ENCODE data around the gene TMEM108.
"Not testable (repeated sequence)": the region's sequence is repeated elsewhere in the genome, so short reads cannot be mapped to it uniquely, and the experiment has no call there.

The TMEM108 gene

GRCh38 chr3:133038089-133038730, at the start of gene TMEM108:
TSS of gene TMEM108 (plus strand) at chr3:133038391.
- no peak for DNase-seq

- no peak for DNase-seq
Observed at GRCh38 chr3:132995971-132996370, 42.2 kb upstream of the TMEM108 start.

DNA sequence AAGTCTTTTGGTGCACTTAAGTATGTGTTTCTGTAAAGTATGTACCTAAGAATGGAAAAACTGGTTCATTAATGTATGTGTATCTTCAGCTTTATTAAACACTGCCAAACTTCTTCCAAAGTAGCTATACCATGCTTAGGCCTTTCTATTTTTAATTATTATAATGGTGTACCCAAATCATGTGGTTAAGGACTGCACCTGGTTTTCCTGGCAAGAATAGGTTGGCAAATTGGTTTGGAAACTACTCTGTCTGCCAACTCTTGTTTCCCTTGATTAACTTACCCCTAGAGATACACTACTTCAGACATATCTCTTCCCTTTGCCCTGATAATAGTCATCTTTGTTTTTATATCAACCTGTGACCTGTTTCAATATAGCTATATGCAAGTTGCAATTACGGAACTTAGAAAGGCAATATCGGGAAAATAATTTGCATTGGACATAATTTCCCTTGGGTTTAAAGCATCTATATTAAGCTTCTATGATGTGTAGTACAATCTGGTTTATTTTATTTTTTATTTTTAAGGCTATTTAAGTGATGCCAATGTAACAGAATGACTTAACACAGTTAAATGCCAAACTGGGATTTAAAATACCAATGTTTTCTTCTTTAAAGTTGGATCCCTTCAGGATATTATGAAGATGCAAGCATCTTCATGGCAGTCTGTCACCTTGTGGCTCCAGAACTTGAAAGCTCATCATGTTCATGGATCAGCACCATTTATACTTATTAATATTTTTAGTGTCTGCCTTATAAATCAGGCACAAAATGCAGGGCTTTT, 40.6 kb upstream of the TMEM108 start:
- no peak for DNase-seq

DNA sequence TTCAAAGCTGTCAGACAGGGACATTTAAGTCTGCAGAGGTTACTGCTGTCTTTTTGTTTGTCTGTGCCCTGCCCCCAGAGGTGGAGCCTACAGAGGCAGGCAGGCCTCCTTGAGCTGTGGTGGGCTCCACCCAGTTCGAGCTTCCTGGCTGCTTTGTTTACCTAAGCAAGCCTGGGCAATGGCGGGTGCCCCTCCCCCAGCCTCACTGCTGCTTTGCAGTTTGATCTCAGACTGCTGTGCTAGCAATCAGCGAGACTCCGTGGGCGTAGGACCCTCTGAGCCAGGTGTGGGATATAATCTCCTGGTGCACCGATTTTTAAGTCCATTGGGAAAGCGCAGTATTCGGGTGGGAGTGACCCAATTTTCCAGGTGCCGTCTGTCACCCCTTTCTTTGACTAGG, 33.2 kb upstream of the TMEM108 start:
- not testable (repeated sequence) for DNase-seq

- no peak for DNase-seq
Observed at GRCh38 chr3:133007601-133008000, 30.6 kb upstream of the TMEM108 start.

DNA sequence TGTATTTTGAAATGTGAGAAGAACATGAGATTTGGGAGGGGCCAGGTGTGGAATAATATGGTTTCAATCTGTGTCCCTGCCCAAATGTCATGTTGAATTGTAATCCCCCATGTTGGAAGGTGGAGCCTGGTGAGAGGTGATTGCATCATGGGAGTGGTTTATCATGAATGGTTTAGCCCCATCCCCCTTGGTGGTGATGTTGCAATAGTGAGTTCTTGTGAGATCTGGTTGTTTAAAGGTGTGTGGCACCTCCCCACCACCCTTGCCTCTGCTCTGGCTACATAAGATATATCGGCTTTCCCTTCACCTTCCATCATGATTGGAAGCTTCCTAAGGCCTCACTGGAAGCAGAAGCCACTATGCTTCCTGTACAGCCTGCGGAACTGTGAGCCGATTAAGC, 23.9 kb upstream of the TMEM108 start:
- DNase-seq: no peak

- not testable (repeated sequence) for DNase-seq
Observed at GRCh38 chr3:133015573-133015972, 22.6 kb upstream of the TMEM108 start.

- no peak for DNase-seq
Observed at GRCh38 chr3:133016838-133017309, 21.3 kb upstream of the TMEM108 start.

GRCh38 chr3:133018921-133019320, 19.3 kb upstream of the TMEM108 start:
- DNase-seq: no peak

GRCh38 chr3:133021206-133021605, 17.0 kb upstream of the TMEM108 start:
- no peak for DNase-seq

- DNase-seq: no peak
Observed at GRCh38 chr3:133023362-133023761, 14.8 kb upstream of the TMEM108 start.

DNA sequence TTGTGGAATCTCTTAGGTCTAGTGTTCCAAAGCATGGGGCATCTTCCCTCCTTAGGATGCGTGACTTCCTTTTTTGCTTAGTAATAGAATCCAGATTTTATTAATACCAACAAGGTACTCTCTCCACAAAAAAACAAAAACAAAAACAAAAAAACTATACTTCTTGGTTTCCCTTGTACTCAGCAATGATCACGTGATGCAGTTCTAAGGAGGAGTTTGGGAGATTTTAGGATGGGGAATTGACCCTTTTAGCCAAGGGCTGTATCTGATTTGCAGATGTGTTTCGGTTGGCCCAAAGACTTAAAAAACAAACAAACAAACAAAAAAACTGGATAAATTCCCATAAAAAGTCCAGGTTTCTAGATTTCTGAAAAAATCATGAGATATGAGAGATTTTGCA, 12.6 kb upstream of the TMEM108 start:
- DNase-seq: no peak

DNA sequence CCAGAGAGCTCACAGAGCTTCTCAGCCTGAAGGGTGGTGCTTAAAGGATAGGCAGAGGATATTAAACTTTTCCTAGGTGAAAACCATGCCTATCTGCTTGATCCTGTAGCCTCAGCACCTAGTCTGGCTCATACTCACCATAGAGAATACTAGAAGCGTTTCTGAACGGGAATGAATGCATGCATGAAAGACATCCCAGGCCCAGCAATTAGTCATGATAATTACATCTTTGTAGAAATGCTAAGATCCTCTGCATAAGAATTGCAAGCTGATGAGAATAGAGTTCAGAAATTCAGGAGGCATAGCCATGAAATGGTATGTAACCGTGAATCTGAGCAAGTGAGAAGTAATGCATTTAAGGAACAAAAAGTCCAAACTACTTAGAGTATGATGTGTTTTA, 5.9 kb upstream of the TMEM108 start:
- no peak for DNase-seq

DNA sequence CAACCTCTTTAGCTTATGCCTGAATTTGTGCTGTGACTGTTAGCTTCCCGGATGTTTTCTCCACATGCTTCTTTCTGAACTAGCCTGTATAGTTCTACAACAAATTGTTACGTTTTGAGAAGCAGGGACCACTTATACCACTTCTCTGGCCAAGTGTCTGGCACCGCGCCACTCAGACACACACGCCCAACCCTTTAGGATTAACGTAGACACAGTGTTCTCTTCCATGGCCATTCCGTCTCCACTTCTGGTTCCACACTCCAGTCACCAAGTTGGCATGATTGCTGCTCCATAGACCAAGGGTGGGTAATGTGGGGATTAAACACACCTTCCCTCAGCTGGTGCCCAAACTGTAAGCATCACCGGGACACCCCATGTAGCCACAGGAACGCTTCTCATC, 755 bp upstream of the TMEM108 start:
- no peak for DNase-seq

- no peak for DNase-seq
Observed at GRCh38 chr3:133038731-133039375, 662 bp downstream of the TMEM108 start.

- DNase-seq: no peak
Observed at GRCh38 chr3:133040696-133041523, 2.7 kb downstream of the TMEM108 start.

GRCh38 chr3:133041524-133041829, 3.3 kb downstream of the TMEM108 start:
- no peak for DNase-seq

GRCh38 chr3:133042778-133043177, 4.6 kb downstream of the TMEM108 start:
- DNase-seq: no peak

GRCh38 chr3:133047980-133048379, 9.8 kb downstream of the TMEM108 start:
- DNase-seq: no peak

DNA sequence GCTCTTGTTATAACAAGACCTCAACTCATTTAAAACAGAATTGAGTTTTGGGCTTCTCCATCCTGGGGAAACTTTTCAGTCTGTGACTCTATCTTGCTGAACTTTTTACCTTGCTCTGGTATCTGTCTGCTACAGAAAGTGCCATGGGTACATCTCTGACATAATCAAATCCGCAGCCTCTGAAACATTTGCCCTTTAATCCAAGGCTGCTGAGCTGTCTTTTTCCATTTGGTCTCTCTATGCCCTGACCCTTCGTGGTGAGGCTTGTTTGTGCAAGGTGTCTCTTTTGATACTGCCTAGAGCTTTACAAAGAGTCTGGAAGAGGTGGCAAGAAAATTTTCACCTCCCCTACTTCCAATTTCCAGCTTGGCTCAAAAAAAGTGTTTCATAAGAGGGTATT, 11.3 kb downstream of the TMEM108 start:
- DNase-seq: no peak

GRCh38 chr3:133050891-133051290, 12.7 kb downstream of the TMEM108 start:
- no peak for DNase-seq

DNA sequence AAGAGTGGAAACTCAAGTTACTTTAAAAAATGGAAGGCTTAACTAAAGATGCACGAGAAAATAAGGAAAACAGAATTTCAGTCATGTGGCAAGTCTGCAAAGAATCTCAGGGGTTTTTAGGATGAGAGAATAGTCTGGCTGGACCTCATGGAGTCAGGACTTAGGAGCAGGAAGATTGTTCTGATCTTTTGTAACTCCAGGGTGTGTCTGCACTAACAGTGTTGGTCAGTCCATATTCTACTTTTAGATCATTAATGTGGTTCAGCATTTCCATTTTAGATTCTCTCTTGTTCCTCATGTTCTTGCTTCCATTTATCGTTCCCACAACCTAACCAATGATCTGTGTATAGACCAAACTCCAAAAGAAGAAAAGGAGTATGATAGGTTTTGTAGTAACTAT, 15.3 kb downstream of the TMEM108 start:
- DNase-seq: no peak

- no peak for DNase-seq
Observed at GRCh38 chr3:133054586-133054985, 16.4 kb downstream of the TMEM108 start.

Data from NK-92 treated with Interleukin-12 subunit alpha and Interleukin-12 subunit beta, amount 100 ng/mL, for 24 hours (cell line).